Activated T-helper 2 cell treated with anti-CD3 and anti-CD28 coated beads, Interferon-gamma antibody, Interleukin-2, Interleukin-4, amounts not matched to agents 10 μg/mL and 5 μg/mL and 100 μg/mL, durations not matched to agents 14 hours and 24 hours and 36 hours (primary cell): ENCODE data around the gene WASHC2A. TPM values are rescaled to one million over a fixed set of nuclear protein-coding genes. Genes with fewer than 3 reads are reported as not detected.
"Not testable (repeated sequence)": the region's sequence is repeated elsewhere in the genome, so short reads cannot be mapped to it uniquely, and the experiment has no call there.

Experiments used
- DNase-seq: peaks from one replicate; pipeline ENCODE4 v3.0.0; 2021; ENCODE audit warnings: low spot score
- H3K27ac Mint-ChIP-seq: one replicate; pipeline ENCODE4 v1.8.0; 2021; ENCODE audit warnings: mixed read lengths
- H3K27me3 Mint-ChIP-seq: one replicate; pipeline ENCODE4 v1.8.0; 2021; ENCODE audit warnings: low read depth, mixed read lengths
- H3K36me3 Mint-ChIP-seq: one replicate; pipeline ENCODE4 v1.8.0; 2021; ENCODE audit warnings: low read depth, mixed read lengths
- H3K4me1 Mint-ChIP-seq: one replicate; pipeline ENCODE4 v1.8.0; 2021; ENCODE audit warnings: low read depth, mixed read lengths
- H3K4me3 Mint-ChIP-seq: one replicate; pipeline ENCODE4 v1.8.0; 2021; ENCODE audit warnings: low read depth, mild to moderate bottlenecking, moderate library complexity, mixed read lengths
- H3K9me3 Mint-ChIP-seq: one replicate; pipeline ENCODE4 v1.8.0; 2021; ENCODE audit warnings: mixed read lengths
- intact Hi-C: fragments of 100-400 bp; cut with micrococcal nuclease; formaldehyde crosslinking; loops from one replicate; pipeline ENCODE4 v1.15.1; 2023
- total RNA-seq: library from RNA; stranded (reverse); gene quantifications from 2 replicates; pipeline ENCODE4 v1.2.3, GENCODE V29; 2022

Gene WASHC2A
- total RNA-seq, 1 donor from 2014 or later: 23.2 TPM

DNA sequence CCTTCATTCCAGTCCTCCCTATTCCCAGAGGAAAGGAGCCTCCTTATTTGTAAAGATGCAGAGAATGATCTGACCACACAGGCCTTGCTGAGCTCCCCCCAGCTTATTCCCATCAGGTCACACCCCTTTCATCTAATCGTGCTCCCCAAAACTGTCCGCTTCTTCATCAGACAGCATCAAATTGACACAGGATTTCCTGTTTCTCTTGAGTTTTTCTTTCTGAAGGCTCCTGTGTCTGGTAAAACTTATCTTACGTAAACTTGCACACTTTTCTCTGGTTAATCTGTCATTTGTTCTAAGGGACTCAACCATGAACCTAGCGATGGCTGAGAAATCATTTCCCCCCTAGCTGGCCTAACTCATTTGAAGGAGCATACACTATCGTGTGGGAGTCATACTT is 20.2 kb upstream of the WASHC2A start:
- H3K9me3 Mint-ChIP-seq, DNase-seq, intact Hi-C loops, H3K27ac Mint-ChIP-seq, H3K36me3 Mint-ChIP-seq, H3K27me3 Mint-ChIP-seq, H3K4me3 Mint-ChIP-seq, H3K4me1 Mint-ChIP-seq: not testable (repeated sequence)

DNA sequence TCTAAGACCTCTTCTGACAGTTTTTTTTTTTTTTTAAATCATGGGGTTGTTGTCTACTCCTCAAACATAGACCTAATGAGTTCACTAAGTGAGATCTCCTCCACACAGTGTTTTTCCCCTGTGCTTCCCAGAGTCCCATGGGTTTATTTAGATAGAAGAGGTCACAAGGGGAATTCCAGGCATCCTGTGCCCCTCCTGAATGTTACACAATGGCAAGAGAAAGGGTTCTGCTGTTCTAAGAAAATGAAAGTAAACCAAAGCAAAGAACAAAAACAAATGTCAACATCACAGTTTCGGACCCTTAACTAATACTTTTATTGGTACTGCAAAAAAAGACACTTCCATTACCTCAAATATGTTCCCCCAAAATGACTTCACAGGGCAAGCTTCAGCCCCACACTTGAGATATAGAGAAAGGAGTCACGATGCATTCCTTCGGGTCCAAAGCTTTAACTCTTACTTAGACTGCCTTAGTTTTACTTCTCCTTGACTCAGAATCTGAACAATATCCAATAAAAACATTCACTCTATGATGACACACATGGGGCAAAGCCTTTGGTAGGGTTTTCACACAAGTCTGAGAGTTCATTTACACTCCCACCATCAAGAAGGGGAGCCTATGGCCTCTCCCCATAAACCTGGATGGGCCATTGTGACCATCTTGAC is 15.6 kb upstream of the WASHC2A start:
- DNase-seq, H3K27me3 Mint-ChIP-seq, H3K4me3 Mint-ChIP-seq, H3K4me1 Mint-ChIP-seq, H3K36me3 Mint-ChIP-seq, H3K27ac Mint-ChIP-seq, H3K9me3 Mint-ChIP-seq, intact Hi-C loops: not testable (repeated sequence)

DNA sequence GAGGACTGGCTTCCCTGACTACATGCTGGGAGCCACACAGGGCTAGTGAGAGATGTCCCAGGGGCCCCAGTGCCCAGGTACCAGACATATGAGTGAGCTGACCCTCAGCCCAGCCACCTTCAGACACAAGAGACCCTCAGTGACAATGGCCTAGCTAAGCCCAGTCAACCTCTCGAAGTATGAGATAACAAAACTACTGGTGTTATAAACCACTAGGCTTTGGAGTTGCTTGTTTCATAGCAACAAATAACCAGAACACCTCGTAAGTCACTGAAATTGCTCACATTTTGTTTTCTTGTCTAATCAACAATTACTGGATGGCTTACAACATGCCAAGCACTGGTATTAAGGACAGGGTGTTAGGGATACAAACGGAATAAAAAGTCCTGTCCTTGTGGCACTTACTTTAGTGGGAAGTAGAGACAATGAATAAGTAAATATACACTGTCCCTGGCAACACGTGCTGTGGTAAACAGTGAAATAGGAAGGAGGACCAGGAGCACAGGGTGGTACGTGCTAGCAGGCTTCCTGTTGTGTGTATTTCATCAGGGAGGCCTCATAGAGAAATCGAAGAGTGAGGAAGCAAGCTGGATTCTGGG is 14.9 kb upstream of the WASHC2A start:
- H3K9me3 Mint-ChIP-seq, H3K36me3 Mint-ChIP-seq, intact Hi-C loops, H3K4me3 Mint-ChIP-seq, DNase-seq, H3K27me3 Mint-ChIP-seq, H3K27ac Mint-ChIP-seq, H3K4me1 Mint-ChIP-seq: not testable (repeated sequence)

DNA sequence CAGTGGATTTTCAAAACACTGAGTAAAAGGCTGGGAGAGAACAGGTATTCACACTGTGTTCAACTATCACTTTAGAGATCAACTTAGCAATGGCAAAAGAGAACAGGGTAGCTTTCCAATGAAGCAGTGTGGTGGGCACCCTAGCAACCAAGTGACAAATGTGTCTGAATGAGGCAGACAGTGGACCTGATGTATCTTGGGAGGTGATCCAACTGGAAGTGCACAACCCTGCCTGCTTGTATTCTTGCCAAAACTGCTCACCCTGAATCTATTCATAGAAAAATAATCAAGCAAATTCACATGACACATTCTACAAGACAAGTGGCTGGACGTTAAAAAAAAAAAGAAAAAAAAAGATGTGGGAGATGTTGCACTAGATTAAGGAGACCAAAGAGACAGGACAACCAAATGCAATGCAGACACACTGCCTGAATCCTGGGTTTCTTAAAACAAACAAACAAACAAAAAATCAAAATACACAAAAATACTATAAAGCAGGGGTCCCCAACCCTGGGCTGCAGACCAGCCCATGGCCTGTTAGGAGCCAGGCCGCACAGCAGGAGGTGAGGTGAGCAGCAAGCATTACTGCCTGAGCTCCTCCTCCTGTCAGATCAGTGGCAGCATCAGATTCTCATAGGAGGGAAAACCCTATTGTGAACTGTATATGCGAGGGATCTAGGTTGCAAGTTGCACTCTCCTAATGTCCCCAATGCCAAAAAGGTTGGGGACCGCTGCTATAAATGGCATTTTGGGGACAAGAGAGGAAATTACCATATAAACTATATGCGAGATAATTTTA is 12.1 kb upstream of the WASHC2A start:
- H3K4me3 Mint-ChIP-seq, intact Hi-C loops, H3K27me3 Mint-ChIP-seq, H3K27ac Mint-ChIP-seq, H3K9me3 Mint-ChIP-seq, H3K36me3 Mint-ChIP-seq, H3K4me1 Mint-ChIP-seq, DNase-seq: not testable (repeated sequence)

DNA sequence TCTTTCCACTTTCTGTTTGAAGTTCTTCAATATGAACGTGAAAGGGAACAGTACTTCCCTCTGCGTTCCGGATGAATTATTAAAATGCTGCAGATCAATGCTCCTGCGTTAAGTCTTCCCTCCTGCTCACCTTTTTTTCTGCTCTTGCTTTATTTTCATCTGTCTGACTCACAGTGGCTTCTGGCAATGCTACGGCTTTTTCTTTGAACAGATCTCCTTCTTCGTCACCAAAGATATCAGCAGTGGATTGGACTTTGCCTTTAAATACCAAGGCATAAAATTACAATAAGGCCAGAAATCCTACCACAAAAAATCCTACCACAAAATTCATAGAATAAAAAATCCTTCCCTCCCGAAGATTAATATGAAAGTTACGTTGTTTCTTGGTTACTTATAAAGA is 11.1 kb upstream of the WASHC2A start:
- H3K27me3 Mint-ChIP-seq, intact Hi-C loops: not testable (repeated sequence)

DNA sequence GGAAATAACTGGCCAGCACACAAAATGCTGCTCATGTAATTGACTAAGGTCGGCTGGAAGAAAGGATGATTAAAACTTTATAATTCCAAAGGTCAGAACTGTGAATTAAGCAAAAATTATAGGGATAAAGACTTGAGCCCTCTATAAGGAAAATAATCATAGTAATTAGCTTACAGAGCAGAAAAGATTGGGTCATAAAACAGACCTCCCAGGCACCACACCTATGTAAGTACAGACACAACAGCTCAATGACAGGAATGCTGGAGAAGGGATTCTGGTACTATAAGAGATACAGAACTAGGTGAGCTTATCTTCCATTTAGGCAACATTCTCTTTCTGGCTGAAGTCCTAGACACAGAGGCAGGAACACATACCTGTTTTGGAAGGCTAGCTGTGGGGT is 9.0 kb upstream of the WASHC2A start:
- H3K9me3 Mint-ChIP-seq, H3K27ac Mint-ChIP-seq, H3K27me3 Mint-ChIP-seq, H3K4me3 Mint-ChIP-seq, DNase-seq, H3K36me3 Mint-ChIP-seq, H3K4me1 Mint-ChIP-seq, intact Hi-C loops: not testable (repeated sequence)

More for the DNA sequence above, 11.1 kb upstream of the WASHC2A start:
- DNase-seq, H3K4me3 Mint-ChIP-seq, H3K36me3 Mint-ChIP-seq, H3K9me3 Mint-ChIP-seq, H3K4me1 Mint-ChIP-seq, H3K27ac Mint-ChIP-seq: not testable (repeated sequence)

DNA sequence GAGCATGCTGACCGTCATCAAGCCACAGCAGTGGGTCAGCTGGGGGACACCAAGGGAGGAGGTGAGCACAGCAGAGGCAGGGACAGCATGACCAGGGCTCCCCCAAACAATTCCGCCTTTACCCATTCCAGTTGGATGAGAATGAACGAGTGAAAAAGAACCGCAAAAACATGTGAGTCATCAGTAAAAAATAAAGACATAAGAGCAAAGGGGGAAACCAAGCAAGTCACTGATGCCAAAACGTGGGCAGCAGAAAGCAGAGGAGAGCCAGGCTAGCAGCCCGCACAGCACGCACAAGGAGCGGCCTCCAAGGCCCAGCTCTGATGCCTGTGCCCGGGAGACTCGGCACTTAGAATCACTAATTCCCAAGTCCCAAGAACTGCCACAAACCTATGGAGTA is 7.8 kb upstream of the WASHC2A start:
- H3K27me3 Mint-ChIP-seq, intact Hi-C loops, H3K4me1 Mint-ChIP-seq, H3K27ac Mint-ChIP-seq, DNase-seq, H3K36me3 Mint-ChIP-seq, H3K4me3 Mint-ChIP-seq, H3K9me3 Mint-ChIP-seq: not testable (repeated sequence)

DNA sequence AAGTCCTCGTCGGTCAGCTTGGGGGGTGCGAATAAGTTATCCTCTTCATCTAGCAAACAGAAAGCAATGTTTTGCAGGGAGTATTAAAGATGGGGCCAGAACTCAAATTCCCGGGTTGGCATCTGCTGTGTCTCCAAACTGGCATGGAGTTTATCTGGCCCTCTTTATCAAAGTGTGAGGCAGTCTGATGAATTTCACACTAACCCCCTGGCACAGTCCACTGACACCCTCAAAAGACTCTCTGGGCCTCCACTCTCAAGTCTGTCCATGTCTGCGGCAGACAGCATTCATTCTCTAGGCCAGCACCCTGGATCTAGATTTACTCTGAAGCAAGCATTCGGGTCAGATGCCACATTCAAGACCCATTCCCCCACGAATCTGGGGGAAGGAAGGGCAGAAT is 6.2 kb upstream of the WASHC2A start:
- intact Hi-C loops, H3K4me1 Mint-ChIP-seq, H3K9me3 Mint-ChIP-seq, DNase-seq, H3K27me3 Mint-ChIP-seq, H3K27ac Mint-ChIP-seq, H3K36me3 Mint-ChIP-seq, H3K4me3 Mint-ChIP-seq: not testable (repeated sequence)

DNA sequence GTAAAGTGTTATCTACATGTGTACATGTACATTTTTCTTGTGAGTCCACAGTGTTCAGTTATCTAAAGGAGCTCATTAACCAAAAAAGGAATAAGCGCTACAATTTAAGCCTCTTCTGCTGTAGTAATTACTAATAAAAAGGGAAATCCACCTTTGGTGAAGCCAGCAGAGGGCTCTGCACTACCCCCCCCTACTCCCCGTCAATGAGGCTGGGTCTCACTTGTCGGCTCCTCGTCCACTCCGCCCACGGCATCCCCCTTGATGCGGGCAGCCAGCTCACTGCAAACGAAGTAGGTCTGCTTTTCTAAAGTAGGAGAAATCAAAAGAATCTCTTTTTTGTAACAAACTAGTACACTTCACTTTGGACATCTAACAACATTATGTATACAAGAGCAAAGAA is 4.7 kb upstream of the WASHC2A start:
- Mint-ChIP-seq H3K4me1 (peaks cover 1% of the 10 kb centered on the region), H3K9me3 (no peaks in the 10 kb centered on the region), H3K4me3 (no peak overlapping the region), H3K27ac (no peak overlapping the region), H3K36me3 (no peaks in the 10 kb centered on the region), H3K27me3 (peaks cover 5% of the 10 kb centered on the region)
- intact Hi-C loops: no loop called here
- no peak for DNase-seq

DNA sequence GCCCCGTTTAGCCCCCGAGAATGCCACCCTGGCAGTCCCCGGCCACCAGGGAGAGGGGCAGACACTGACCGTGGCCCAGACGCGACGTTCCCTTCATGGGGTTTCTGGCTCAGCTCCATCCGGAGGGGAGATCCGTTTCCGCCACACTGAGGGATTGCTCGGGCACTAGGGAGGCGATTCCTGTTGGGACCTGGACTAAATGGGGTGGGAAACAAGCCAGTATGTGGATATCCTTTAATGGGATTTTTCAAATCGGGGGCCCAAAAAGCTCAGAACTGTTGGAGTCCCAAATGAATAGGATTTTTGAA is 552 bp downstream of the WASHC2A start:
- H3K27me3 Mint-ChIP-seq, H3K36me3 Mint-ChIP-seq, H3K27ac Mint-ChIP-seq, intact Hi-C loops, H3K4me1 Mint-ChIP-seq, DNase-seq, H3K9me3 Mint-ChIP-seq: not testable (repeated sequence)
- peak overlapping the region; percentile 70 for H3K4me3 Mint-ChIP-seq

DNA sequence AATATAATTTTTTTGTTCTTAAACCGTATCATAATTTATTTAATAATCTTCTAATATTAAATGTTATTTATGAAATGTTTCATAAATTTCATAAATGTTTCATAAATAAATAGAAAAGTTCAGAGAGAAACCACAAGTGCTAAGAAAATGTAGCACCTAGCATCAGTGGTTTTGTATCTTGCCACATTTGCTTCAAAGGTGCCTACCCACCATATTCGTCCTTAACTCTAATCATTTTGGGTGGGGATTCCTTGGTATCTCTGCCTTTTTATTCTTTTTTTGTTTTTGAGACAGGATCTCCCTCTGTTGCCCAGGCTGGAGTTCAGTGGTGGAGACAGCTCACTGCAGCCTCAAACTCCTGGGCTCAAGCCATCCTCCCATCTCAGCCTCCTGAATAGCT is 7.4 kb downstream of the WASHC2A start:
- DNase-seq, H3K36me3 Mint-ChIP-seq, H3K4me1 Mint-ChIP-seq, H3K27me3 Mint-ChIP-seq, intact Hi-C loops, H3K27ac Mint-ChIP-seq, H3K9me3 Mint-ChIP-seq, H3K4me3 Mint-ChIP-seq: not testable (repeated sequence)

DNA sequence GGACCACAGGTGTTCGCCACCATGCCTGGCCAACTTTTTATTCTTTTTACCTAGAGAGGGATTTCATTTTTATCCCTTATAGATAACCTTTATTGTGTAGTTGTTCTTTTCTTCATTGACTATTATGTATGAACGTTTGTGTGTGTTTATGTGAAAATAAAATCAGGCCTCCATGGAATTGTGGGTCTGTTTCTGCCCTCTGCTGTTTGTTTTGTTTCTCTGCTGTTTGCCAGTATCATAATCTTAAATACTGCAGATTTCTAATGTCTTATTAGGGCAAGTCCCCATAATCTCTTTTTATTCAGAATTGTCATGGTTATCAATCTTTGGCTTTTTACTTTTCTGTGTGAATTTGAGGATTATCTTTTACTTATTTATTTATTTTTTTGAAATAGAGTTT is 7.8 kb downstream of the WASHC2A start:
- DNase-seq, H3K27me3 Mint-ChIP-seq, H3K4me3 Mint-ChIP-seq, intact Hi-C loops, H3K4me1 Mint-ChIP-seq, H3K9me3 Mint-ChIP-seq, H3K36me3 Mint-ChIP-seq, H3K27ac Mint-ChIP-seq: not testable (repeated sequence)

DNA sequence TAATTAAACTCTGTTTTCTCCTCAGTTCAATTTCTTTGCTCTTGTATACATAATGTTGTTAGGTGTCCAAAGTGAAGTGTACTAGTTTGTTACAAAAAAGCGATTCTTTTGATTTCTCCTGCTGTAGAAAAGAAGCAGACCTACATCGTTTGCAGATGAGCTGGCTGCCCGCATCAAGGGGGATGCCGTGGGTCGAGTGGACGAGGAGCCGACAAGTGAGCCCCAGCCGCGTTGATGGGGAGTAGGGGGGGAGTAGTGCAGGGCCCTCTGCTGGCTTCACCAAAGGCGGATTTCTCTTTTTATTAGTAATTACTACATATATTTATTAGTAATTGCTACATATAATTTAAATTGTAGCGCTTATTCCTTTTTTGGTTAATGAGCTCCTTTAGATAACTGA is 23.6 kb downstream of the WASHC2A start:
- H3K27ac Mint-ChIP-seq, H3K4me3 Mint-ChIP-seq, H3K27me3 Mint-ChIP-seq, H3K9me3 Mint-ChIP-seq, H3K36me3 Mint-ChIP-seq, intact Hi-C loops, DNase-seq, H3K4me1 Mint-ChIP-seq: not testable (repeated sequence)
